MM.1S (cell line): Measurements from ENCODE around the gene OCIAD2.
"Not testable (repeated sequence)": the region's sequence is repeated elsewhere in the genome, so short reads cannot be mapped to it uniquely, and the experiment has no call there.

Experiments used
- DNase-seq: peaks from one replicate; pipeline ENCODE4 v3.0.0-alpha.2; 2015
- H2AFZ ChIP-seq: fragments of 300-600 bp; sonication (generic); 2 replicates; pipeline ENCODE4 v1.6.0; 2016; ENCODE audit warnings: antibody characterized with exemption, low read length
- H3F3A ChIP-seq: fragments of 300-600 bp; sonication (generic); 2 replicates; pipeline ENCODE4 v1.6.1; 2016; ENCODE audit warnings: mild to moderate bottlenecking, antibody characterized with exemption, low read length, moderate library complexity, mixed read lengths; ENCODE audit not compliant: insufficient read depth
- H3K27ac ChIP-seq: fragments of 300-600 bp; sonication (generic); 2 replicates; pipeline ENCODE4 v1.5.1; 2016; ENCODE audit warnings: mild to moderate bottlenecking, low read length
- H3K27me3 ChIP-seq: fragments of 300-600 bp; sonication (generic); replicated peaks from 2 replicates; pipeline ENCODE4 v1.6.0; 2016; ENCODE audit warnings: low read length; ENCODE audit not compliant: insufficient read depth
- H3K36me3 ChIP-seq: fragments of 300-600 bp; sonication (generic); replicated peaks from 2 replicates; pipeline ENCODE4 v1.6.1; 2016; ENCODE audit warnings: mild to moderate bottlenecking, low read length, mixed read lengths; ENCODE audit not compliant: insufficient read depth
- H3K4me1 ChIP-seq: fragments of 300-600 bp; sonication (generic); 2 replicates; pipeline ENCODE4 v1.6.1; 2016; ENCODE audit warnings: low read length, mixed read lengths
- H3K4me2 ChIP-seq: fragments of 300-600 bp; sonication (generic); 2 replicates; pipeline ENCODE4 v1.6.0; 2016; ENCODE audit warnings: low read depth, low read length
- H3K4me3 ChIP-seq: fragments of 300-600 bp; sonication (generic); 2 replicates; pipeline ENCODE4 v1.5.1; 2016; ENCODE audit warnings: low read length, mixed read lengths
- H3K79me2 ChIP-seq: fragments of 300-600 bp; sonication (generic); 2 replicates; pipeline ENCODE4 v1.6.1; 2016; ENCODE audit warnings: mixed run types, low read length, mixed read lengths
- H3K9ac ChIP-seq: fragments of 300-600 bp; sonication (generic); 2 replicates; pipeline ENCODE4 v1.6.1; 2016; ENCODE audit warnings: low read length, mixed read lengths
- H3K9me2 ChIP-seq: fragments of 300-600 bp; sonication (generic); replicated peaks from 2 replicates; pipeline ENCODE4 v1.6.1; 2016; ENCODE audit warnings: mild to moderate bottlenecking, low read length, mixed read lengths; ENCODE audit not compliant: insufficient read depth
- H3K9me3 ChIP-seq: fragments of 300-600 bp; sonication (generic); replicated peaks from 2 replicates; pipeline ENCODE4 v1.6.1; 2016; ENCODE audit warnings: mild to moderate bottlenecking, low read length, mixed read lengths; ENCODE audit not compliant: insufficient read depth
- H4K20me1 ChIP-seq: fragments of 300-600 bp; sonication (generic); 2 replicates; pipeline ENCODE4 v1.6.1; 2016; ENCODE audit warnings: mild to moderate bottlenecking, low read length, moderate library complexity, mixed read lengths; ENCODE audit not compliant: insufficient read depth
- CTCF ChIP-seq: fragments of 300-600 bp; sonication (generic); IDR thresholded peaks from 2 replicates; pipeline ENCODE4 v1.5.1; 2016; ENCODE audit warnings: antibody characterized with exemption, low read length, mixed read lengths
- EZH2 ChIP-seq: fragments of 300-600 bp; sonication (generic); optimal IDR thresholded peaks from 2 replicates; pipeline ENCODE3; 2017; ENCODE audit warnings: low read depth, mild to moderate bottlenecking, antibody characterized with exemption, low read length, mixed read lengths
- EZH2phosphoT487 ChIP-seq: fragments of 300-600 bp; sonication (generic); IDR thresholded peaks from 2 replicates; pipeline ENCODE4 v1.6.1; 2018; ENCODE audit warnings: antibody characterized with exemption, low read length

OCIAD2 gene

GRCh38 chr4:48853604-48854394 lies 52.8 kb downstream of the OCIAD2 start:
- Histone ChIP-seq H3K79me2 (no peaks in the 10 kb centered on the region), H3K4me3 (no peak overlapping the region), H3K9ac (no peak overlapping the region), H3K9me2 (no peaks in the 10 kb centered on the region), H3K27ac (no peak overlapping the region), H3F3A (no peaks in the 10 kb centered on the region), H3K4me1 (no peaks in the 10 kb centered on the region), H3K4me2 (no peak overlapping the region), H4K20me1 (no peaks in the 10 kb centered on the region), H3K27me3 (no peaks in the 10 kb centered on the region), H3K36me3 (peaks cover 11% of the 10 kb centered on the region; the same call in 1 of the 2 replicates), H2AFZ (no peak overlapping the region), H3K9me3 (no peaks in the 10 kb centered on the region)
- TF ChIP-seq CTCF = no peak
- TF ChIP-seq EZH2 = no peak
- no peak for TF ChIP-seq EZH2phosphoT487
- no peak for DNase-seq

GRCh38 chr4:48851651-48852050 lies 54.9 kb downstream of the OCIAD2 start:
- H3F3A ChIP-seq = no peaks in the 10 kb centered on the region
- H3K27ac ChIP-seq = no peak overlapping the region
- H3K36me3 ChIP-seq = peaks cover 7% of the 10 kb centered on the region; the same call in 1 of the 2 replicates
- H3K4me1 ChIP-seq = no peaks in the 10 kb centered on the region
- no peaks in the 10 kb centered on the region for H3K79me2 ChIP-seq
- H3K4me2 ChIP-seq = no peak overlapping the region
- H3K9ac ChIP-seq = no peak overlapping the region
- DNase-seq = no peak
- H3K9me3 ChIP-seq = no peaks in the 10 kb centered on the region
- no peak for TF ChIP-seq CTCF
- no peak for TF ChIP-seq EZH2phosphoT487
- no peak for TF ChIP-seq EZH2
- H3K9me2 ChIP-seq = no peaks in the 10 kb centered on the region
- H4K20me1 ChIP-seq = no peaks in the 10 kb centered on the region
- no peaks in the 10 kb centered on the region for H3K27me3 ChIP-seq
- no peak overlapping the region for H2AFZ ChIP-seq
- no peak overlapping the region for H3K4me3 ChIP-seq

GRCh38 chr4:48848799-48849198 lies 57.8 kb downstream of the OCIAD2 start:
- not testable (repeated sequence) for H3K4me3 ChIP-seq, H4K20me1 ChIP-seq, H2AFZ ChIP-seq, H3F3A ChIP-seq, H3K4me2 ChIP-seq, H3K9me2 ChIP-seq, H3K27ac ChIP-seq, H3K4me1 ChIP-seq, H3K27me3 ChIP-seq, H3K9ac ChIP-seq, H3K9me3 ChIP-seq, H3K36me3 ChIP-seq, H3K79me2 ChIP-seq, DNase-seq

- no peak for DNase-seq
- H3K36me3 ChIP-seq = peaks cover 6% of the 10 kb centered on the region; the same call in 1 of the 2 replicates
- TF ChIP-seq CTCF (no peak), EZH2 (no peak), EZH2phosphoT487 (no peak)
Measured at GRCh38 chr4:48844843-48845242, 61.7 kb downstream of the OCIAD2 start.

More at GRCh38 chr4:48844843-48845242, 61.7 kb downstream of the OCIAD2 start:
- no peaks in the 10 kb centered on the region for H3F3A ChIP-seq
- H3K4me2 ChIP-seq = no peak overlapping the region
- H3K27ac ChIP-seq = no peak overlapping the region
- no peaks in the 10 kb centered on the region for H3K4me1 ChIP-seq
- no peak overlapping the region for H3K4me3 ChIP-seq
- H3K9ac ChIP-seq = no peak overlapping the region
- no peaks in the 10 kb centered on the region for H3K27me3 ChIP-seq
- H4K20me1 ChIP-seq = no peaks in the 10 kb centered on the region
- H2AFZ ChIP-seq = no peak overlapping the region
- no peaks in the 10 kb centered on the region for H3K9me3 ChIP-seq
- H3K9me2 ChIP-seq = no peaks in the 10 kb centered on the region
- H3K79me2 ChIP-seq = 0 out of 2 replicates have a peak, but pooled peaks cover under 1% of the 10 kb centered on the region
